ENCODE measurements around the gene SOCS7.

The SOCS7 gene

GRCh38 chr17:38449364-38449763 is 97.7 kb downstream of the SOCS7 start:
- H3K27ac ChIP-seq (ENCODE audit: low read length), result no peak overlapping the region
- H3K27me3 ChIP-seq (ENCODE audit: low read depth, low read length), result no peaks in the 10 kb centered on the region
- H3K36me3 ChIP-seq (ENCODE audit: control insufficient read depth in 1 of 2, insufficient read depth in 2 of 2, low read length in 2 of 2), result no peaks in the 10 kb centered on the region
- no peak overlapping the region for H3K4me3 ChIP-seq (ENCODE audit: low read depth in 1 of 2, low read length in 2 of 2)
- H3K9me3 ChIP-seq (ENCODE audit: control insufficient read depth in 1 of 2, low read length in 2 of 2), result no peaks in the 10 kb centered on the region
- H3K4me1 ChIP-seq (ENCODE audit: control insufficient read depth in 1 of 2, insufficient read depth in 2 of 2, low read length in 2 of 2), result peaks cover 12 to 46% of the 10 kb centered on the region in 2 donors

- no peak overlapping the region for H3K4me3 ChIP-seq (ENCODE audit: low read depth in 1 of 2, low read length in 2 of 2)
- H3K4me1 ChIP-seq (ENCODE audit: control insufficient read depth in 1 of 2, insufficient read depth in 2 of 2, low read length in 2 of 2), result peaks cover 12 to 50% of the 10 kb centered on the region in 2 donors
- no peak overlapping the region for H3K27ac ChIP-seq (ENCODE audit: low read length)
- no peaks in the 10 kb centered on the region for H3K27me3 ChIP-seq (ENCODE audit: low read depth, low read length)
- H3K9me3 ChIP-seq (ENCODE audit: control insufficient read depth in 1 of 2, low read length in 2 of 2), result no peaks in the 10 kb centered on the region
- no peaks in the 10 kb centered on the region for H3K36me3 ChIP-seq (ENCODE audit: control insufficient read depth in 1 of 2, insufficient read depth in 2 of 2, low read length in 2 of 2)
Measured at GRCh38 chr17:38450557-38451029, 98.9 kb downstream of the SOCS7 start.

- peaks cover 12 to 57% of the 10 kb centered on the region in 2 donors for H3K4me1 ChIP-seq (ENCODE audit: control insufficient read depth in 1 of 2, insufficient read depth in 2 of 2, low read length in 2 of 2)
- H3K27me3 ChIP-seq (ENCODE audit: low read depth, low read length), result no peaks in the 10 kb centered on the region
- peak overlapping the region; percentile 63 for H3K27ac ChIP-seq (ENCODE audit: low read length)
- H3K9me3 ChIP-seq (ENCODE audit: control insufficient read depth in 1 of 2, low read length in 2 of 2), result no peaks in the 10 kb centered on the region
- no peaks in the 10 kb centered on the region for H3K36me3 ChIP-seq (ENCODE audit: control insufficient read depth in 1 of 2, insufficient read depth in 2 of 2, low read length in 2 of 2)
- H3K4me3 ChIP-seq (ENCODE audit: low read depth in 1 of 2, low read length in 2 of 2), result no peak overlapping the region
Measured at GRCh38 chr17:38451030-38451839, 99.6 kb downstream of the SOCS7 start.

GRCh38 chr17:38451840-38452529 is 100.3 kb downstream of the SOCS7 start:
- H3K9me3 ChIP-seq (ENCODE audit: control insufficient read depth in 1 of 2, low read length in 2 of 2), result no peaks in the 10 kb centered on the region
- no peak overlapping the region for H3K4me3 ChIP-seq (ENCODE audit: low read depth in 1 of 2, low read length in 2 of 2)
- no peaks in the 10 kb centered on the region for H3K36me3 ChIP-seq (ENCODE audit: control insufficient read depth in 1 of 2, insufficient read depth in 2 of 2, low read length in 2 of 2)
- peak overlapping the region; percentile 63 for H3K27ac ChIP-seq (ENCODE audit: low read length)
- H3K4me1 ChIP-seq (ENCODE audit: control insufficient read depth in 1 of 2, insufficient read depth in 2 of 2, low read length in 2 of 2), result peaks cover 12 to 57% of the 10 kb centered on the region in 2 donors
- no peaks in the 10 kb centered on the region for H3K27me3 ChIP-seq (ENCODE audit: low read depth, low read length)

GRCh38 chr17:38452719-38453118 is 101.1 kb downstream of the SOCS7 start:
- Histone ChIP-seq H3K4me3 (ENCODE audit: low read depth in 1 of 2, low read length in 2 of 2) (no peak overlapping the region), H3K27me3 (ENCODE audit: low read depth, low read length) (no peaks in the 10 kb centered on the region), H3K36me3 (ENCODE audit: control insufficient read depth in 1 of 2, insufficient read depth in 2 of 2, low read length in 2 of 2) (no peaks in the 10 kb centered on the region), H3K4me1 (ENCODE audit: control insufficient read depth in 1 of 2, insufficient read depth in 2 of 2, low read length in 2 of 2) (peaks cover 12 to 57% of the 10 kb centered on the region in 2 donors), H3K9me3 (ENCODE audit: control insufficient read depth in 1 of 2, low read length in 2 of 2) (no peaks in the 10 kb centered on the region), H3K27ac (ENCODE audit: low read length) (peak overlapping the region; percentile 23)

- Histone ChIP-seq H3K9me3 (ENCODE audit: control insufficient read depth in 1 of 2, low read length in 2 of 2) (no peaks in the 10 kb centered on the region), H3K36me3 (ENCODE audit: control insufficient read depth in 1 of 2, insufficient read depth in 2 of 2, low read length in 2 of 2) (peaks cover under 1 to 9% of the 10 kb centered on the region in 2 donors), H3K27ac (ENCODE audit: low read length) (peak overlapping the region; percentile 60), H3K27me3 (ENCODE audit: low read depth, low read length) (no peaks in the 10 kb centered on the region), H3K4me3 (ENCODE audit: low read depth in 1 of 2, low read length in 2 of 2) (peak overlapping the region; percentile 23 to 51), H3K4me1 (ENCODE audit: control insufficient read depth in 1 of 2, insufficient read depth in 2 of 2, low read length in 2 of 2) (peaks cover 12 to 53% of the 10 kb centered on the region in 2 donors)
Measured at GRCh38 chr17:38453951-38454421, 102.3 kb downstream of the SOCS7 start.

GRCh38 chr17:38454532-38454931 is 102.9 kb downstream of the SOCS7 start:
- Histone ChIP-seq H3K27me3 (ENCODE audit: low read depth, low read length) (no peaks in the 10 kb centered on the region), H3K9me3 (ENCODE audit: control insufficient read depth in 1 of 2, low read length in 2 of 2) (no peaks in the 10 kb centered on the region), H3K36me3 (ENCODE audit: control insufficient read depth in 1 of 2, insufficient read depth in 2 of 2, low read length in 2 of 2) (peaks cover 6 to 15% of the 10 kb centered on the region in 2 donors), H3K4me1 (ENCODE audit: control insufficient read depth in 1 of 2, insufficient read depth in 2 of 2, low read length in 2 of 2) (peaks cover 12 to 49% of the 10 kb centered on the region in 2 donors), H3K4me3 (ENCODE audit: low read depth in 1 of 2, low read length in 2 of 2) (peak overlapping the region; percentile 23 to 51), H3K27ac (ENCODE audit: low read length) (peak overlapping the region; percentile 60)
